Measurements from ENCODE around the gene L3HYPDH. TPM values are rescaled to one million over a fixed set of nuclear protein-coding genes. Genes with fewer than 3 reads are reported as not detected.

L3HYPDH gene
- total and polyA plus RNA-seq, 2 of the 13 experiments (the other 11 are each of a cell fraction or from before 2014, with no cell fraction given) = 30.5 to 36.6 TPM

DNA sequence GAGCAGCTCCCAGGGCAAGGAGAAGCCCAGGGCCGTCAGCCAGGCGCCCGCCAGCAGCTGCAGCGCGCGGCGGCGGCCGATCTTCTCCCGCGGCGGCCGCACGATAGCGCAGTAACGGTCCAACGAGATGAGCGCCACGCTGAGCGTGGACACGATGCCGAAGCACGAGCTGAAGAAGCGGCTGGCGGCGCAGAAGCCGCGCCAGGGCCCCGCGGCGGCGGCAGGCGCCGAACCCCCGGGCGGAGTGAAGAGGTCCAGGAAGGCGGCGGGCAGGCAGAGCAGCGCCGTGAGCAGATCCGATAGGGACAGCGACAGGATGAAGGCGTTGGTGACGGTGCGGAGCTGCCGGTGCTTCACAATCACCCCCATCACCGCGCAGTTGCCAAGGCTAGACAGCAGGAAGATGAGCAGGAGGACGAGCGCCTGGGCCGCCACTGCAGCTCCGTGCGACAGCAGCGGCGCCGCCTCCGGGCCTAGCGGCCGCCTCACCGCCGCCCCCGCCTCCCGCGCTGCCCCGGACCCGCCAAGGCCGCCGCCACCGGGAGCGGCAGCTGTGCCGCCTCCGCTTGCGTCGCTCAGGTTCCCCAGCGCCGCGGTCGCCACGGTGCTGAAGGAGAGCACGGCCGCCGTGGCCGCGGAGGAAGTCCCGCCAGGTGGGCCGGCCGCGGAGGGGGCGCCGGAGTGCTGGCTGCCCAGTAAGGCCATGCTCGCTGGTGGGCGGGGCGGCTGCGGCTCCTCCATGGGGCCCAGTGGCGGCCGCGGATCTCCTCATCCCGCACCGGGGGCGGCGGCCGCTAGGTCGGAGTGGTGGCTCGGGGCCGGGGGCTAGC lies 19.5 kb downstream of the L3HYPDH start (continued):
- no peak for TF ChIP-seq SSRP1 (CRISPR knock-in tag; IDR thresholded peaks at IDR 0.05)
- no peak for TF ChIP-seq ZNF737 (CRISPR knock-in tag; IDR thresholded peaks at IDR 0.05; ENCODE audit: borderline replicate concordance)
- TF ChIP-seq, protein P1, sequence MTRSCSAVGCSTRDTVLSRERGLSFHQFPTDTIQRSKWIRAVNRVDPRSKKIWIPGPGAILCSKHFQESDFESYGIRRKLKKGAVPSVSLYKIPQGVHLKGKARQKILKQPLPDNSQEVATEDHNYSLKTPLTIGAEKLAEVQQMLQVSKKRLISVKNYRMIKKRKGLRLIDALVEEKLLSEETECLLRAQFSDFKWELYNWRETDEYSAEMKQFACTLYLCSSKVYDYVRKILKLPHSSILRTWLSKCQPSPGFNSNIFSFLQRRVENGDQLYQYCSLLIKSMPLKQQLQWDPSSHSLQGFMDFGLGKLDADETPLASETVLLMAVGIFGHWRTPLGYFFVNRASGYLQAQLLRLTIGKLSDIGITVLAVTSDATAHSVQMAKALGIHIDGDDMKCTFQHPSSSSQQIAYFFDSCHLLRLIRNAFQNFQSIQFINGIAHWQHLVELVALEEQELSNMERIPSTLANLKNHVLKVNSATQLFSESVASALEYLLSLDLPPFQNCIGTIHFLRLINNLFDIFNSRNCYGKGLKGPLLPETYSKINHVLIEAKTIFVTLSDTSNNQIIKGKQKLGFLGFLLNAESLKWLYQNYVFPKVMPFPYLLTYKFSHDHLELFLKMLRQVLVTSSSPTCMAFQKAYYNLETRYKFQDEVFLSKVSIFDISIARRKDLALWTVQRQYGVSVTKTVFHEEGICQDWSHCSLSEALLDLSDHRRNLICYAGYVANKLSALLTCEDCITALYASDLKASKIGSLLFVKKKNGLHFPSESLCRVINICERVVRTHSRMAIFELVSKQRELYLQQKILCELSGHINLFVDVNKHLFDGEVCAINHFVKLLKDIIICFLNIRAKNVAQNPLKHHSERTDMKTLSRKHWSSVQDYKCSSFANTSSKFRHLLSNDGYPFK (CRISPR knock-in tag; IDR thresholded peaks at IDR 0.05; ENCODE audit: borderline replicate concordance) = no peak
- TF ChIP-seq ARNT (IDR thresholded peaks at IDR 0.05) = no peak
- TF ChIP-seq, protein P2, sequence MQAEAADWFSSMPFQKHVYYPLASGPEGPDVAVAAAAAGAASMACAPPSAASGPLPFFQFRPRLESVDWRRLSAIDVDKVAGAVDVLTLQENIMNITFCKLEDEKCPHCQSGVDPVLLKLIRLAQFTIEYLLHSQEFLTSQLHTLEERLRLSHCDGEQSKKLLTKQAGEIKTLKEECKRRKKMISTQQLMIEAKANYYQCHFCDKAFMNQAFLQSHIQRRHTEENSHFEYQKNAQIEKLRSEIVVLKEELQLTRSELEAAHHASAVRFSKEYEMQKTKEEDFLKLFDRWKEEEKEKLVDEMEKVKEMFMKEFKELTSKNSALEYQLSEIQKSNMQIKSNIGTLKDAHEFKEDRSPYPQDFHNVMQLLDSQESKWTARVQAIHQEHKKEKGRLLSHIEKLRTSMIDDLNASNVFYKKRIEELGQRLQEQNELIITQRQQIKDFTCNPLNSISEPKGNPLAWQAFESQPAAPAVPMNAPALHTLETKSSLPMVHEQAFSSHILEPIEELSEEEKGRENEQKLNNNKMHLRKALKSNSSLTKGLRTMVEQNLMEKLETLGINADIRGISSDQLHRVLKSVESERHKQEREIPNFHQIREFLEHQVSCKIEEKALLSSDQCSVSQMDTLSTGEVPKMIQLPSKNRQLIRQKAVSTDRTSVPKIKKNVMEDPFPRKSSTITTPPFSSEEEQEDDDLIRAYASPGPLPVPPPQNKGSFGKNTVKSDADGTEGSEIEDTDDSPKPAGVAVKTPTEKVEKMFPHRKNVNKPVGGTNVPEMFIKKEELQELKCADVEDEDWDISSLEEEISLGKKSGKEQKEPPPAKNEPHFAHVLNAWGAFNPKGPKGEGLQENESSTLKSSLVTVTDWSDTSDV (CRISPR knock-in tag; IDR thresholded peaks at IDR 0.05) = no peak
- TF ChIP-seq MYNN (CRISPR knock-in tag; IDR thresholded peaks at IDR 0.05; ENCODE audit: low read depth) = no peak
- 0 out of 2 replicates have a peak, but pooled peaks have one; percentile 5 for TF ChIP-seq ZNF546 (CRISPR knock-in tag; conservative IDR thresholded peaks at IDR 0.05)
- no peak for TF ChIP-seq MLLT10 (CRISPR knock-in tag; IDR thresholded peaks at IDR 0.05)
- TF ChIP-seq MIER2 (CRISPR knock-in tag; IDR thresholded peaks at IDR 0.05) = no peak
- TF ChIP-seq, protein P3, sequence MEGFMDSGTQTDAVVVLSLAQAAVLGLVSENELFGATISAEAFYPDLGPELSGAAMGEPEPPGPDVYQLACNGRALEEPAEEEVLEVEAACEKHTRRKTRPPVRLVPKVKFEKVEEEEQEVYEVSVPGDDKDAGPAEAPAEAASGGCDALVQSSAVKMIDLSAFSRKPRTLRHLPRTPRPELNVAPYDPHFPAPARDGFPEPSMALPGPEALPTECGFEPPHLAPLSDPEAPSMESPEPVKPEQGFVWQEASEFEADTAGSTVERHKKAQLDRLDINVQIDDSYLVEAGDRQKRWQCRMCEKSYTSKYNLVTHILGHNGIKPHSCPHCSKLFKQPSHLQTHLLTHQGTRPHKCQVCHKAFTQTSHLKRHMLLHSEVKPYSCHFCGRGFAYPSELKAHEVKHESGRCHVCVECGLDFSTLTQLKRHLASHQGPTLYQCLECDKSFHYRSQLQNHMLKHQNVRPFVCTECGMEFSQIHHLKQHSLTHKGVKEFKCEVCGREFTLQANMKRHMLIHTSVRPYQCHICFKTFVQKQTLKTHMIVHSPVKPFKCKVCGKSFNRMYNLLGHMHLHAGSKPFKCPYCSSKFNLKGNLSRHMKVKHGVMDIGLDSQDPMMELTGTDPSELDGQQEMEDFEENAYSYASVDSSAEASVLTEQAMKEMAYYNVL (CRISPR knock-in tag; IDR thresholded peaks at IDR 0.05; ENCODE audit: borderline replicate concordance) = no peak
- 0 out of 2 replicates have a peak, but pooled peaks have one; percentile 25 for TF ChIP-seq CHCHD3 (CRISPR knock-in tag; IDR thresholded peaks at IDR 0.05)
- TF ChIP-seq, protein P4, sequence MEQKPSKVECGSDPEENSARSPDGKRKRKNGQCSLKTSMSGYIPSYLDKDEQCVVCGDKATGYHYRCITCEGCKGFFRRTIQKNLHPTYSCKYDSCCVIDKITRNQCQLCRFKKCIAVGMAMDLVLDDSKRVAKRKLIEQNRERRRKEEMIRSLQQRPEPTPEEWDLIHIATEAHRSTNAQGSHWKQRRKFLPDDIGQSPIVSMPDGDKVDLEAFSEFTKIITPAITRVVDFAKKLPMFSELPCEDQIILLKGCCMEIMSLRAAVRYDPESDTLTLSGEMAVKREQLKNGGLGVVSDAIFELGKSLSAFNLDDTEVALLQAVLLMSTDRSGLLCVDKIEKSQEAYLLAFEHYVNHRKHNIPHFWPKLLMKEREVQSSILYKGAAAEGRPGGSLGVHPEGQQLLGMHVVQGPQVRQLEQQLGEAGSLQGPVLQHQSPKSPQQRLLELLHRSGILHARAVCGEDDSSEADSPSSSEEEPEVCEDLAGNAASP (CRISPR knock-in tag; IDR thresholded peaks at IDR 0.05; ENCODE audit: borderline replicate concordance) = no peak
- no peak for TF ChIP-seq ZNF552 (CRISPR knock-in tag; IDR thresholded peaks at IDR 0.05; ENCODE audit: borderline replicate concordance)
- no peak for TF ChIP-seq TOPORS (CRISPR knock-in tag; IDR thresholded peaks at IDR 0.05)
- TF ChIP-seq, protein P5, sequence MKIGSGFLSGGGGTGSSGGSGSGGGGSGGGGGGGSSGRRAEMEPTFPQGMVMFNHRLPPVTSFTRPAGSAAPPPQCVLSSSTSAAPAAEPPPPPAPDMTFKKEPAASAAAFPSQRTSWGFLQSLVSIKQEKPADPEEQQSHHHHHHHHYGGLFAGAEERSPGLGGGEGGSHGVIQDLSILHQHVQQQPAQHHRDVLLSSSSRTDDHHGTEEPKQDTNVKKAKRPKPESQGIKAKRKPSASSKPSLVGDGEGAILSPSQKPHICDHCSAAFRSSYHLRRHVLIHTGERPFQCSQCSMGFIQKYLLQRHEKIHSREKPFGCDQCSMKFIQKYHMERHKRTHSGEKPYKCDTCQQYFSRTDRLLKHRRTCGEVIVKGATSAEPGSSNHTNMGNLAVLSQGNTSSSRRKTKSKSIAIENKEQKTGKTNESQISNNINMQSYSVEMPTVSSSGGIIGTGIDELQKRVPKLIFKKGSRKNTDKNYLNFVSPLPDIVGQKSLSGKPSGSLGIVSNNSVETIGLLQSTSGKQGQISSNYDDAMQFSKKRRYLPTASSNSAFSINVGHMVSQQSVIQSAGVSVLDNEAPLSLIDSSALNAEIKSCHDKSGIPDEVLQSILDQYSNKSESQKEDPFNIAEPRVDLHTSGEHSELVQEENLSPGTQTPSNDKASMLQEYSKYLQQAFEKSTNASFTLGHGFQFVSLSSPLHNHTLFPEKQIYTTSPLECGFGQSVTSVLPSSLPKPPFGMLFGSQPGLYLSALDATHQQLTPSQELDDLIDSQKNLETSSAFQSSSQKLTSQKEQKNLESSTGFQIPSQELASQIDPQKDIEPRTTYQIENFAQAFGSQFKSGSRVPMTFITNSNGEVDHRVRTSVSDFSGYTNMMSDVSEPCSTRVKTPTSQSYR (CRISPR knock-in tag; IDR thresholded peaks at IDR 0.05; ENCODE audit: borderline replicate concordance) = no peak
- TF ChIP-seq SOX5 (CRISPR knock-in tag; IDR thresholded peaks at IDR 0.05; ENCODE audit: borderline replicate concordance) = no peak
- no peak for TF ChIP-seq NFYB (CRISPR knock-in tag; IDR thresholded peaks at IDR 0.05)
